AG04449 (cell line): ENCODE data around the gene NNAT.
"Not testable (repeated sequence)": the region's sequence is repeated elsewhere in the genome, so short reads cannot be mapped to it uniquely, and the experiment has no call there.

Experiments used
- CTCF ChIA-PET: fragments of 350-600 bp; formaldehyde crosslinking; extraction: SDS; loops from one replicate; lab custom pipeline; 2021; ENCODE audit warnings: antibody characterized with exemption; lab: Yijun Ruan, JAX
- POLR2A ChIA-PET: fragments of 400-600, 350-600 bp; formaldehyde crosslinking; extraction: SDS; loops from one replicate; lab custom pipeline; 2020; ENCODE audit warnings: antibody characterized with exemption, inconsistent platforms; lab: Yijun Ruan, JAX
- DNase-seq: peaks from one replicate; pipeline ENCODE4 v3.0.0-alpha.2; 2010; ENCODE audit warnings: low read depth, low spot score
- H3K4me3 ChIP-seq: 2 replicates; pipeline ENCODE4 v1.5.1; 2011; ENCODE audit warnings: low read depth, mild to moderate bottlenecking, control low read depth, low read length
- CTCF ChIP-seq: IDR thresholded peaks from one replicate; pipeline ENCODE4 v1.5.1; 2011; ENCODE audit warnings: mild to moderate bottlenecking, moderate library complexity, low read length, control low read depth, inconsistent platforms; ENCODE audit not compliant: insufficient read depth; ENCODE audit errors: missing control alignments

Gene NNAT

DNA sequence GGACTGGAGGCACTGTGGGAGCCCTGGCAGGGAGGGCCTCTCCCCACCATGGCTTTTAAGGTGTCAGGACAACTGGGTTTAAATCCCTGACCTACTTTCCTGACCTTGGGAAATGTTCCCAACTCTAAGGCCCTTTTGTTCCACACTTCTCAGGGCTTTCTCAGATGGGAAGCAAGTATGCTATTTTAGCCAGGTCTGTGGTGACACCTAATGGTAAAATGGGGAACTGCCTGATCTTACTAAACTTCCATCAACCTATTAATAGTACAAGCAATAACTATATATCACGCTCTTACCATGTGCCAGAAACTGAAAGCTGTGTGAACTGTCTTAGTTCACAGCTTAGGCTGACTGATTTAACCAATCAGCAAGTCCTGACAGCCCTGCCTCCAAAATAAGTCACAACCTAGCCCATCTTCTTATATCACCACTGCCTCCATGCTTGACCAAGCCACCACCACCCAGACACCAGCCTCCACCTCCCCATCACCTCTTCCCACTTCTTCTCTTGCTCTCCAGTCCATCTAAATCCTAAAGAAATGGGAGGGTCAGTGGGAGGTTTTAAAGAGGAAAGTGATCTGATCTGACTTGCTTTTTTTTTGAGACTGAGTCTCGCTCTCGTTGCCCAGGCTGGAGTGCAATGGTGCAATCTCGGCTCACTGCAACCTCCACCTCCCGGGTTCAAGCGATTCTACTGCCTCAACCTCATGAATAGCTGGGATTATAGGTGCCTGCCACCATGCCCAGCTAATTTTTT, 13.5 kb downstream of the NNAT start:
- ChIA-PET CTCF (interaction anchor here (0.5 to 12.9 kb wide), 30 partner anchors 9 to 378 kb away, joined by 3 to 283 read pairs (median 4); no protein-coding TSS in a partner anchor), POLR2A (no interaction called here)
- DNase-seq, result no peak
- H3K4me3 ChIP-seq, result no peak overlapping the region
- peak; percentile 71 for TF ChIP-seq CTCF

DNA sequence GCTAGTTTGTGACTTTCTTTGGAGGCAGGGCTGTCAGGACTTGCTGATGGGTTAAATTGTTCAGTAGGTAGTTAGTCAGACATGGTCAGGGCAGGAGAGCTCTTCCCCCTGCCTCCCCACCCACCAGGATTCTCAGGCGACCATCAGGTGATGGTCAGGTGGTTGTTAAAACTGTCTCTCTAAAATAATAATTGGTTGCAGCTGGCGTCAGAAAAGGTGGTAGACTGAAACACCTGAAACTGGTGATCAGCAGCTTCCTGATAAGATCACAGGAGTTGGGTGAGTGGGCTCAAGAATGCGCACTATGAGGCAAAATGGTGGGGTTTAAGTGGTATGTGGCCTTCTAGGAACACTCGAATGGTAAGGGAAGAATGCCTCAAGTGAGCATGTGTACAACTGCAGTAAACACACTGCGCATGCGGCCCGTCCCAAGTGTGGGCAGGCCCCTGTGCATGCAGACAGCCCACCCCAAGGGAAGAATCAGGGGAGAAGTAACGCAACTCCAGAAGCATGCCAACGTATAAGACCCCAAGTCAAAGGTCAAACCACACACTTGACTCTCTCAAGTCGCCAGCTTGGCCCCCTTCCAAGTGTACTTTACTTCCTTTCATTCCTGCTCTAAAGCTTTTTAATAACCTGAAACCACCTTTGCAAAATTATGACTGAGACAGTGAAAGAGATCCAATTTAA, 14.5 kb downstream of the NNAT start:
- H3K4me3 ChIP-seq, result no peak overlapping the region
- no peak for TF ChIP-seq CTCF
- ChIA-PET CTCF (interaction anchor here (0.8 to 12.9 kb wide), 23 partner anchors 9 to 686 kb away, joined by 3 to 283 read pairs (median 3); no protein-coding TSS in a partner anchor), POLR2A (no interaction called here)
- no peak for DNase-seq

- no peak overlapping the region for H3K4me3 ChIP-seq
- no peak for TF ChIP-seq CTCF
- no peak for DNase-seq
- ChIA-PET CTCF (interaction anchor here (0.8 to 3.0 kb wide), 16 partner anchors 8 to 346 kb away, joined by 3 to 24 read pairs (median 4); partner anchors contain the start of genes BLCAP and MANBAL), POLR2A (no interaction called here)
These were observed 16.5 kb downstream of the NNAT start for GRCh38 chr20:37537505-37537904.

- ChIA-PET CTCF (interaction anchor here (0.8 to 3.0 kb wide), 17 partner anchors 8 to 346 kb away, joined by 3 to 24 read pairs (median 4); partner anchors contain the start of genes BLCAP and MANBAL), POLR2A (no interaction called here)
- TF ChIP-seq CTCF, result no peak
- no peak overlapping the region for H3K4me3 ChIP-seq
- no peak for DNase-seq
These were observed 17.0 kb downstream of the NNAT start for GRCh38 chr20:37538003-37538402.

DNA sequence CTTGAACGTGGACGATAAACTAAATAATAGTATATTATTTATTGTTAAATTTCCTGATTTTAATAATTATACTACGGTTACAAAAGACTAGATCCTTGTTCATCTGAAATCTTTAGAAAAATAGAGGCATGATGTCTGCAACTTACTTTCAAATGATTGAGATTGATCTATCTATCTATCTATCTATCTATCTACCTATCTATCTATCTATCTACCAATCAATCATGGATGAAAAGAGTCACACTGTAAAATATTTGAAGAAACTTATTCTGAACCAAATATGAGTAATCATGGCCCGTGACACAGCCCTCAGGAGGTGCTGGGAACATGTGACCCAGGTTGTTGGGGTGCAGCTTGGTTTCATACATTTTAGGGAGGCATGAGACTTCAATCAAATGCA, 18.4 kb downstream of the NNAT start:
- TF ChIP-seq CTCF, result no peak
- POLR2A ChIA-PET, result no interaction called here
- no peak for DNase-seq
- no peak overlapping the region for H3K4me3 ChIP-seq
- CTCF ChIA-PET, result interaction anchor here (0.9 to 3.0 kb wide), 9 partner anchors 25 to 348 kb away, joined by 3 to 24 read pairs (median 4); no protein-coding TSS in a partner anchor

DNA sequence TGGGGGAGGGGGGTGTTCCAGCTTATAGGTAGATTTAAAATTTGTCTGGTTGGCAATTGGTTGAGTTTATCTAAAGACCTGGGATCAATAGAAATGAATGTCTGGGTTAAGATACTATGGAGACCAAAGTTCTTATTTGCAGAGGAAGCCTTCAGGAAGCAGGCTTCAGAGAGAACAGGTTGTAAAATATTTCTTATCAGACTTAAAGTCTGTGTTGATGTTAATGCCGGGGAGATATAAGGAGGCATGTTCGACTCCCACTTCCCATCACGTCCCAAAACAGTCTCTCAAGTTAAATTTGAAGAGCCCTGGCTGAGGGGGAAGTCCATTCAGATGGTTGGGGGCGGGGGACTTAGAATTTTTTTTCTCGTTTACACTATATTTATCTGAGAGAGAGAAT, 19.0 kb downstream of the NNAT start:
- H3K4me3 ChIP-seq, result no peak overlapping the region
- DNase-seq, result no peak
- POLR2A ChIA-PET, result no interaction called here
- TF ChIP-seq CTCF, result no peak
- CTCF ChIA-PET, result interaction anchor here (0.9 to 3.0 kb wide), 6 partner anchors 24 to 348 kb away, joined by 3 to 24 read pairs (median 4); no protein-coding TSS in a partner anchor

GRCh38 chr20:37540838-37541237, 19.8 kb downstream of the NNAT start:
- H3K4me3 ChIP-seq, POLR2A ChIA-PET, DNase-seq: not testable (repeated sequence)
- CTCF ChIA-PET, result interaction anchor here (0.5 to 4.5 kb wide), 6 partner anchors 151 to 681 kb away, joined by 3 to 31 read pairs (median 8); no protein-coding TSS in a partner anchor
